ENCODE results near the gene LATS1.
"Not testable (repeated sequence)": the region's sequence is repeated elsewhere in the genome, so short reads cannot be mapped to it uniquely, and the experiment has no call there.

The LATS1 gene

DNA sequence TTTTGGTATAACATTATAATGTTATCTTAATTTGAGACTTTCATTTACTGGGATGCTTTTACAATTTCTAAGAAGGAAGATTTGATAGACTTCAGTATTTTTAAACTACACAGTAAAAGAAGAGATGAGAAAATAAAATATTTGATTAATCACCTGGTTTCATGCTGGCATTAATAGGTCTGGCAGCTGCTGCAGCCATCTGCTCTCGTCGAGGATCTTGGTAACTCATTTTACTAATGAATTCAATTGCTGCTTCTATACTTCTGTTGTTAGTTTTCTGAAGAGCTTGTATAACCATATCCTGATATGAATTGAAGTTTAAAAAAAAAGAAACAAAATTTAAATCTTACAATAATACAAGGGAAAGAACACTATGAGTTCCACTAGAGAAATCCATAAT, 23.0 kb downstream of the LATS1 start:
- TF ChIP-seq, protein P1, sequence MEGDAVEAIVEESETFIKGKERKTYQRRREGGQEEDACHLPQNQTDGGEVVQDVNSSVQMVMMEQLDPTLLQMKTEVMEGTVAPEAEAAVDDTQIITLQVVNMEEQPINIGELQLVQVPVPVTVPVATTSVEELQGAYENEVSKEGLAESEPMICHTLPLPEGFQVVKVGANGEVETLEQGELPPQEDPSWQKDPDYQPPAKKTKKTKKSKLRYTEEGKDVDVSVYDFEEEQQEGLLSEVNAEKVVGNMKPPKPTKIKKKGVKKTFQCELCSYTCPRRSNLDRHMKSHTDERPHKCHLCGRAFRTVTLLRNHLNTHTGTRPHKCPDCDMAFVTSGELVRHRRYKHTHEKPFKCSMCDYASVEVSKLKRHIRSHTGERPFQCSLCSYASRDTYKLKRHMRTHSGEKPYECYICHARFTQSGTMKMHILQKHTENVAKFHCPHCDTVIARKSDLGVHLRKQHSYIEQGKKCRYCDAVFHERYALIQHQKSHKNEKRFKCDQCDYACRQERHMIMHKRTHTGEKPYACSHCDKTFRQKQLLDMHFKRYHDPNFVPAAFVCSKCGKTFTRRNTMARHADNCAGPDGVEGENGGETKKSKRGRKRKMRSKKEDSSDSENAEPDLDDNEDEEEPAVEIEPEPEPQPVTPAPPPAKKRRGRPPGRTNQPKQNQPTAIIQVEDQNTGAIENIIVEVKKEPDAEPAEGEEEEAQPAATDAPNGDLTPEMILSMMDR (IDR thresholded peaks at IDR 0.05; ENCODE audit: low read depth, low read length, missing control alignments): no peak
- Histone ChIP-seq H3K4me3 (ENCODE audit: low read depth, low read length) (no peak overlapping the region), H3K27ac (no peak overlapping the region), H3K27me3 (replicated peaks) (no peaks in the 10 kb centered on the region), H3K36me3 (replicated peaks) (peaks cover 19% of the 10 kb centered on the region)
- DNase-seq: no peak
- in situ Hi-C loops (cut with HindIII; ENCODE audit: low pct_ligation_motif_present, low sequenced_read_pairs): no loop called here

DNA sequence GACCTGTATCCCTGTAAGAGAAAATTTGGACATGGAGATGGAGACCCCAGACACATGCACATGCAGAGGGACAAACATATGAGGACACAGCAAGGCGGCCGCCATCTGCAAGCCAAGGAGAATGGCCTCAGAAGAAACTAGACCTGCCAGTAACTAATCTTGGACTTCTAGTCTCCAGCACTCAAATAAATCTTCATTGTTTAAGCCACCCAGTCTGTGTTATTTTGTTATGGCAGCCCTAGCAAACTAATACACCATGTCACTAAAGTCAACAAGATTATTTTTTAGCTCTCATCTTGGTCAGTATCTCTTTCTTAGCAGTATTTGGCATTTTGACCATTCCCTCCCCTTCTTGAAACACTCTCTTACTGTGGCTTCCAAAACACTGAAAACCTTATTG, 26.7 kb downstream of the LATS1 start:
- no peak for DNase-seq
- peaks cover 19% of the 10 kb centered on the region for H3K36me3 ChIP-seq (replicated peaks)

DNA sequence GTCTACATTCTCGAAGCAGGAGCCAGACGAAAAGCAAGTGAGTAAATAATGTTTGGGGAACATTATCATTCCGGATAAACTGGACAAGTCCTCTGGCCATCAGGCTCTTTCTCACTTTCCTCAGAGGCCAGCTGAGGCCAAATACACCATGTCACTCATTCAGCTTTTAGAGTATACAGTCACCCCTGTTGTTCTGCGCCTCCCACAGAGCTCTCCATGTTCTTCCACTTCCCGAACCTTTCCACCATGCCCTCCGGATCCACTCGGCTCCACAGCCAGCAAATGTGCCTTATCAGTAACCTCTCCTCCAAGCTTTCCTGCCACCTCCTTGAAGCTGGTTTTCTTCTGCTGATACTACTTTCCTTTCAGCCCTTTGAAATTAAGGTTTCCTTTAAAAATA, 31.7 kb downstream of the LATS1 start:
- no peak overlapping the region for H3K4me3 ChIP-seq (ENCODE audit: low read depth, low read length)
- TF ChIP-seq, protein P1 (IDR thresholded peaks at IDR 0.05; ENCODE audit: low read depth, low read length, missing control alignments): no peak
- H3K36me3 ChIP-seq (replicated peaks): peaks cover 18% of the 10 kb centered on the region
- H3K27ac ChIP-seq: no peak overlapping the region
- no peaks in the 10 kb centered on the region for H3K27me3 ChIP-seq (replicated peaks)
- in situ Hi-C loops (cut with HindIII; ENCODE audit: low pct_ligation_motif_present, low sequenced_read_pairs): no loop called here
- DNase-seq: no peak

More for the DNA sequence above, 26.7 kb downstream of the LATS1 start:
- Histone ChIP-seq H3K27ac (no peak overlapping the region), H3K27me3 (replicated peaks) (no peaks in the 10 kb centered on the region), H3K4me3 (ENCODE audit: low read depth, low read length) (no peak overlapping the region)
- in situ Hi-C loops (cut with HindIII; ENCODE audit: low pct_ligation_motif_present, low sequenced_read_pairs): no loop called here
- TF ChIP-seq, protein P1 (IDR thresholded peaks at IDR 0.05; ENCODE audit: low read depth, low read length, missing control alignments): no peak

DNA sequence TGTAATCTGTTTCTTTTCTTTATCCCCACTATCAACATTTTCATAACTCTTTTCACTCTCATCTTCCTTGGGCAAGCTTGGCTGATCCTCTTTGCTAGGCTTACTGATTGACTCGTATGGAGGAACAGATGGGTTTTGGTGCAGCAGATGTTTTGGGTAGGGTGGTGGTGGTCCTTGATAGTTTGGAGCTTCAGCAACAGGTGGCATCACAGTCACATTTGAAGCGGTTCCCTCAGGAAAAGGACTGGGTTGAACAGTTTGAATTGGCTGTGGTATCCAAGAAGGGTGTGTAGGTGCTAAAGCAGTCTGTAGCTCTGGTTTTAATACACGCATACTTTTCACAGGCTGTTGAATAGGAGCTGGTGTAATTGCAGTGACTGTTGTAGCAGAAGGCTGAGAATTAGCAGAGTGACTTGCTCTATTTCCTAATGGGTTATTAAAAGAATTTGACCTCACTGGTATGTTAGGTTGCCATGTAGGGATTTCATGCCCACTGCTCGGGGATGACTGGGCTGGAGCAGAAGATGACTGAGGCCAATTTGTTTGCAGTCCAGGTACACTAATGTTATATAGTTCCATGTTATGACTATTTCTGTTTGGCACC, 34.5 kb downstream of the LATS1 start:
- in situ Hi-C loops (cut with HindIII; ENCODE audit: low pct_ligation_motif_present, low sequenced_read_pairs): no loop called here
- H3K27me3 ChIP-seq (replicated peaks): no peaks in the 10 kb centered on the region
- no peak overlapping the region for H3K4me3 ChIP-seq (ENCODE audit: low read depth, low read length)
- TF ChIP-seq, protein P1 (IDR thresholded peaks at IDR 0.05; ENCODE audit: low read depth, low read length, missing control alignments): no peak
- H3K36me3 ChIP-seq (replicated peaks): peaks cover 22% of the 10 kb centered on the region
- no peak for DNase-seq
- no peak overlapping the region for H3K27ac ChIP-seq

DNA sequence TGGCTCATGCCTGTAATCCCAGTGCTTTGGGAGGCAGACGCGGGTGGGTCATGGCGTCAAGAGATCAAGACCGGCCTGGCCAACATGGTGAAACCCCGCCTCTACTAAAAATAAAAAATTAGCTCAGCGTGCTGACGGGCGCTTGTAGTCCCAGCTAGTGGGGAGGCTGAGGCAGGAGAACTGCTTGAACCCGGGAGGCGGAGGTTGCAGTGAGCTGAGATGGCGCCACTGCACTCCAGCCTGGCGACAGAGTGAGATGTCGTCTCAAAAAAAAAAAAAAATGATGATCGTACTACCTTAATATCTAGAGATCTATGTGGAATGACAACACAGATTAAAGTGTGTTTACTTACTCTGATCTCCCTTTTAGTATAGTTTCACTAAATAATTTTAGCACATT, 36.1 kb downstream of the LATS1 start:
- H3K36me3 ChIP-seq (replicated peaks): peaks cover 28% of the 10 kb centered on the region
- H3K4me3 ChIP-seq (ENCODE audit: low read depth, low read length); in situ Hi-C loops (cut with HindIII; ENCODE audit: low pct_ligation_motif_present, low sequenced_read_pairs); DNase-seq; H3K27ac ChIP-seq; H3K27me3 ChIP-seq (replicated peaks): not testable (repeated sequence)

DNA sequence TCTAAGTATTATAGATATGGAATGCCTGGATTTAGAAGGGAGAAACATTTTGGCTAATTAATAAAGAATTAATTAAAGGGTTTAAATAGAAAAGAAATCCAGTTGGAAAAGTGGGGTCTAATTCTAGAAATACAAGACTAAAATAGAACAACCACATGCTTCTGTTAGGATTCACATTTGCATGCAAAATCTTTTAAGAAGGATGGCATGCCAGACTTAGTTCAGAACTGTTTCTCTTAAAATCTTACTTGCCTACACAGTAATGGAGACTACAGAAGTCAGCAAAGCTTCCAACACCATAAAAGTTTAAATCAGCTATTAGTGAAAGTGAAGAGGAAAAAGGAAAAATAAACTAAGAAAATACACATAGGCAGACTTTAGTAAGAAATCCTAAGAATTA, 36.7 kb downstream of the LATS1 start:
- DNase-seq: no peak
- in situ Hi-C loops (cut with HindIII; ENCODE audit: low pct_ligation_motif_present, low sequenced_read_pairs): no loop called here
- H3K27me3 ChIP-seq (replicated peaks): no peaks in the 10 kb centered on the region

More for the DNA sequence above, 36.7 kb downstream of the LATS1 start:
- TF ChIP-seq, protein P1 (IDR thresholded peaks at IDR 0.05; ENCODE audit: low read depth, low read length, missing control alignments): no peak
- Histone ChIP-seq H3K36me3 (replicated peaks) (peaks cover 33% of the 10 kb centered on the region), H3K27ac (no peak overlapping the region), H3K4me3 (ENCODE audit: low read depth, low read length) (no peak overlapping the region)
